HG03039 (cell line): ENCODE data around the gene ASZ1.

Source experiments
- ATAC-seq: cut with Tn5 transposase; IDR thresholded peaks from one replicate; pipeline ENCODE4 v1.9.1; 2021; ENCODE audit warnings: mild to moderate bottlenecking, moderate library complexity; ENCODE audit not compliant: unreplicated experiment

Gene ASZ1

GRCh38 chr7:117347962-117348672 lies 79.2 kb downstream of the ASZ1 start:
- peak; percentile 88 for ATAC-seq

GRCh38 chr7:117347480-117347879 lies 79.8 kb downstream of the ASZ1 start:
- no peak for ATAC-seq

GRCh38 chr7:117346161-117346560 lies 81.1 kb downstream of the ASZ1 start:
- ATAC-seq = no peak

- no peak for ATAC-seq
Measured at GRCh38 chr7:117338020-117338419, 89.3 kb downstream of the ASZ1 start.

- no peak for ATAC-seq
Measured at GRCh38 chr7:117333168-117333567, 94.1 kb downstream of the ASZ1 start.

- ATAC-seq = no peak
Measured at GRCh38 chr7:117332031-117332430, 95.3 kb downstream of the ASZ1 start.

GRCh38 chr7:117325836-117326235 lies 101.5 kb downstream of the ASZ1 start:
- ATAC-seq = no peak

- ATAC-seq = no peak
Measured at GRCh38 chr7:117324960-117325359, 102.3 kb downstream of the ASZ1 start.

GRCh38 chr7:117323851-117324711 lies 103.2 kb downstream of the ASZ1 start:
- no peak for ATAC-seq

GRCh38 chr7:117323305-117323850 lies 103.9 kb downstream of the ASZ1 start:
- ATAC-seq = no peak

GRCh38 chr7:117322741-117323304 lies 104.5 kb downstream of the ASZ1 start, which contains the start of gene WNT2:
TSS of gene WNT2 (minus strand) at chr7:117323058. CDS start at chr7:117322989, 69 bp downstream.
- ATAC-seq = no peak

- no peak for ATAC-seq
Measured at GRCh38 chr7:117320523-117320922, 106.8 kb downstream of the ASZ1 start.

- ATAC-seq = no peak
Measured at GRCh38 chr7:117319181-117319580, 108.1 kb downstream of the ASZ1 start.

- no peak for ATAC-seq
Measured at GRCh38 chr7:117313582-117313981, 113.7 kb downstream of the ASZ1 start.
